SU-DHL-6 (cell line): ENCODE results near the gene RHOJ.

Experiments
- H2AFZ ChIP-seq: fragments of 200-600 bp; sonication (generic); 2 replicates; pipeline ENCODE4 v1.6.1; 2014; ENCODE audit warnings: low read depth, mild to moderate bottlenecking, moderate library complexity, mixed read lengths, antibody characterized with exemption, low read length; ENCODE audit not compliant: severe bottlenecking
- H3F3A ChIP-seq: fragments of 200-600 bp; shearing (Covaris generic); 2 replicates; pipeline ENCODE4 v1.6.0; 2016; ENCODE audit warnings: antibody characterized with exemption, mild to moderate bottlenecking; ENCODE audit not compliant: insufficient read depth
- H3K27ac ChIP-seq: fragments of 200-600 bp; sonication (generic); 2 replicates; pipeline ENCODE4 v1.5.1; 2016; ENCODE audit warnings: low read depth, mild to moderate bottlenecking, low read length, moderate library complexity, mixed read lengths
- H3K27me3 ChIP-seq: fragments of 200-600 bp; sonication (generic), shearing (Covaris generic); 2 replicates; pipeline ENCODE4 v1.6.0; 2014; ENCODE audit warnings: mild to moderate bottlenecking, low read length
- H3K36me3 ChIP-seq: fragments of 200-600 bp; sonication (generic); 2 replicates; pipeline ENCODE4 v1.6.1; 2014; ENCODE audit warnings: mild to moderate bottlenecking, low read length, mixed read lengths
- H3K4me2 ChIP-seq: fragments of 300-600, 200-600 bp; shearing (Covaris generic), sonication (generic); 2 replicates; pipeline ENCODE4 v1.6.0; 2014; ENCODE audit warnings: low read length, low read depth, mild to moderate bottlenecking; ENCODE audit not compliant: poor library complexity, severe bottlenecking
- H3K4me3 ChIP-seq: fragments of 200-600 bp; sonication (generic); 2 replicates; pipeline ENCODE4 v1.5.1; 2014; ENCODE audit warnings: antibody characterized with exemption, low read length, mild to moderate bottlenecking, mixed read lengths; ENCODE audit not compliant: insufficient read depth, poor library complexity, severe bottlenecking
- H3K79me2 ChIP-seq: fragments of 200-600 bp; sonication (generic); 2 replicates; pipeline ENCODE4 v1.6.1; 2014; ENCODE audit warnings: mild to moderate bottlenecking, low read length, moderate library complexity; ENCODE audit not compliant: insufficient read depth
- H3K9ac ChIP-seq: fragments of 200-600 bp; sonication (generic); 2 replicates; pipeline ENCODE4 v1.7.0; 2014; ENCODE audit warnings: mild to moderate bottlenecking, low read length
- H3K9me2 ChIP-seq: fragments of 200-600 bp; sonication (generic); replicated peaks from 2 replicates; pipeline ENCODE4 v1.6.1; 2014; ENCODE audit warnings: low read length; ENCODE audit not compliant: insufficient read depth
- H3K9me3 ChIP-seq: fragments of 200-600 bp; sonication (generic); 2 replicates; pipeline ENCODE4 v1.6.1; 2014; ENCODE audit warnings: low read length, mixed read lengths; ENCODE audit not compliant: insufficient read depth
- H4K20me1 ChIP-seq: fragments of 200-600 bp; sonication (generic); 2 replicates; pipeline ENCODE4 v1.6.1; 2014; ENCODE audit warnings: low read depth, mild to moderate bottlenecking, antibody characterized with exemption, low read length, moderate library complexity, mixed read lengths
- EZH2phosphoT487 ChIP-seq: fragments of 200-600 bp; sonication (generic), shearing (Covaris generic); conservative IDR thresholded peaks from 2 replicates; pipeline ENCODE4 v1.6.1; 2018; ENCODE audit warnings: mild to moderate bottlenecking, antibody characterized with exemption, low read length, moderate library complexity, mixed read lengths
- TF ChIP-seq, protein P1 (sequence below): fragments of 200-600 bp; sonication (generic); IDR thresholded peaks from one replicate; pipeline ENCODE4 v1.5.1; 2017; ENCODE audit warnings: antibody characterized with exemption, mild to moderate bottlenecking, low read length, moderate library complexity; ENCODE audit not compliant: insufficient read depth, poor library complexity, severe bottlenecking

Gene RHOJ

DNA sequence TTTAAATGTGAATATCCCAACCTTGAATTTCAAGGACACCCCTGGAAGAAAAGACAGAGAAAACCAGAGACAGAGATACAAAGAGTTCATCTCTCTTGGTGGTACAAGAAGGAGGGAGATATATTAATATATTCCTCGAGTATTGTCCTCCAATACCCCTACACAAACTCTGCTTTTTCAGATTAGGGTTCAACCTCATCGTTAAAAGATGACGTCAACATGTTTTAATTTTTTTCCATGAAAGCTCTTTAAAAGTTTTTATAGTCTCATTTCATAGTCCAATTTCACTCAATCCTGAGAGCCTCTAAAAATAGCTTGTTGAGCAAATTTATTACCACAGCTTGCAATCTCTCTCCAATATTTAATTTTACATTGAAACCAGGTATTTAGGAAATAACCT lies 19.4 kb downstream of the RHOJ start:
- H3K4me2 ChIP-seq, result no peak overlapping the region
- no peaks in the 10 kb centered on the region for H3K79me2 ChIP-seq
- no peaks in the 10 kb centered on the region for H3K9me2 ChIP-seq
- H3K9ac ChIP-seq, result no peak overlapping the region
- H3K27ac ChIP-seq, result no peak overlapping the region
- no peaks in the 10 kb centered on the region for H3K36me3 ChIP-seq
- H3K27me3 ChIP-seq, result no peaks in the 10 kb centered on the region
- no peaks in the 10 kb centered on the region for H3K9me3 ChIP-seq
- TF ChIP-seq EZH2phosphoT487, result no peak
- TF ChIP-seq, protein P1, sequence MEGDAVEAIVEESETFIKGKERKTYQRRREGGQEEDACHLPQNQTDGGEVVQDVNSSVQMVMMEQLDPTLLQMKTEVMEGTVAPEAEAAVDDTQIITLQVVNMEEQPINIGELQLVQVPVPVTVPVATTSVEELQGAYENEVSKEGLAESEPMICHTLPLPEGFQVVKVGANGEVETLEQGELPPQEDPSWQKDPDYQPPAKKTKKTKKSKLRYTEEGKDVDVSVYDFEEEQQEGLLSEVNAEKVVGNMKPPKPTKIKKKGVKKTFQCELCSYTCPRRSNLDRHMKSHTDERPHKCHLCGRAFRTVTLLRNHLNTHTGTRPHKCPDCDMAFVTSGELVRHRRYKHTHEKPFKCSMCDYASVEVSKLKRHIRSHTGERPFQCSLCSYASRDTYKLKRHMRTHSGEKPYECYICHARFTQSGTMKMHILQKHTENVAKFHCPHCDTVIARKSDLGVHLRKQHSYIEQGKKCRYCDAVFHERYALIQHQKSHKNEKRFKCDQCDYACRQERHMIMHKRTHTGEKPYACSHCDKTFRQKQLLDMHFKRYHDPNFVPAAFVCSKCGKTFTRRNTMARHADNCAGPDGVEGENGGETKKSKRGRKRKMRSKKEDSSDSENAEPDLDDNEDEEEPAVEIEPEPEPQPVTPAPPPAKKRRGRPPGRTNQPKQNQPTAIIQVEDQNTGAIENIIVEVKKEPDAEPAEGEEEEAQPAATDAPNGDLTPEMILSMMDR, result no peak
- no peaks in the 10 kb centered on the region for H4K20me1 ChIP-seq
- no peak overlapping the region for H2AFZ ChIP-seq
- no peaks in the 10 kb centered on the region for H3F3A ChIP-seq
- no peak overlapping the region for H3K4me3 ChIP-seq

GRCh38 chr14:63224196-63224595 lies 20.0 kb downstream of the RHOJ start:
- Histone ChIP-seq H3K36me3 (no peaks in the 10 kb centered on the region), H3K27me3 (no peaks in the 10 kb centered on the region), H3K4me3 (no peak overlapping the region), H3K79me2 (no peaks in the 10 kb centered on the region), H3K4me2 (no peak overlapping the region), H2AFZ (no peak overlapping the region), H3K27ac (no peak overlapping the region), H3K9me3 (no peaks in the 10 kb centered on the region), H4K20me1 (no peaks in the 10 kb centered on the region), H3K9ac (no peak overlapping the region), H3F3A (no peaks in the 10 kb centered on the region), H3K9me2 (no peaks in the 10 kb centered on the region)
- TF ChIP-seq, protein P1, result no peak
- no peak for TF ChIP-seq EZH2phosphoT487

GRCh38 chr14:63228217-63228616 lies 24.0 kb downstream of the RHOJ start:
- no peak overlapping the region for H3K9ac ChIP-seq
- no peaks in the 10 kb centered on the region for H3K9me2 ChIP-seq
- no peaks in the 10 kb centered on the region for H4K20me1 ChIP-seq
- TF ChIP-seq EZH2phosphoT487, result no peak
- TF ChIP-seq, protein P1, result no peak
- no peak overlapping the region for H3K4me3 ChIP-seq
- no peaks in the 10 kb centered on the region for H3F3A ChIP-seq
- no peaks in the 10 kb centered on the region for H3K79me2 ChIP-seq
- H3K4me2 ChIP-seq, result no peak overlapping the region
- no peaks in the 10 kb centered on the region for H3K9me3 ChIP-seq
- H3K27me3 ChIP-seq, result no peaks in the 10 kb centered on the region
- H3K36me3 ChIP-seq, result no peaks in the 10 kb centered on the region
- H3K27ac ChIP-seq, result no peak overlapping the region
- no peak overlapping the region for H2AFZ ChIP-seq
